ENCODE results near the gene TYSND1. TPM values are rescaled to one million over a fixed set of nuclear protein-coding genes. Genes with fewer than 3 reads are reported as not detected.
"Not testable (repeated sequence)": the region's sequence is repeated elsewhere in the genome, so short reads cannot be mapped to it uniquely, and the experiment has no call there.

TYSND1 gene
- total RNA-seq, 1 experiment from 2014 or later: 78.2 TPM

DNA sequence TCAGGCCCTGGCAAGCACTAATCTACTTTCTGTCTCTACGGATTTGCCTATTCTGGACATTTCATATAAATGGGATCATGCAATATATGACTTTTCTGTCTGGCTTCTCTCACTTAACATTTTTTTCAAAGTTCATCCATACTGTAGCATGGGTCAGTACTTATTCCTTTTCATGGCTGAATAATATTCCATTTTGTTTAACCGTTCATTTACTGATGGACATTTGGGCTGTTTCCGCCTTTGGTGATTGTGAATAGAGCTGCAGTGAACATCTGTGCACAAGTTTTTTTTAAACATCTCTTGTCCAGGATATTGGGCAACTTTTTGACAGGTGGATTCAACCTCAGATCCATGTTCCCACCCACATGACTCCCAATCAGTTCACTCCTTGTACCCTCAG is 44.8 kb downstream of the TYSND1 start:
- Histone ChIP-seq H3K4me2 (ENCODE audit: low read length) (no peak overlapping the region), H3K79me2 (ENCODE audit: low read length) (no peaks in the 10 kb centered on the region), H3K27ac (ENCODE audit: low read length) (no peak overlapping the region), H3K9me3 (ENCODE audit: low read length) (no peaks in the 10 kb centered on the region), H3K4me3 (ENCODE audit: low read length) (no peak overlapping the region), H3K9me2 (replicated peaks; ENCODE audit: low read length) (no peaks in the 10 kb centered on the region), H3F3A (ENCODE audit: low read length, unreplicated experiment) (no peaks in the 10 kb centered on the region), H3K27me3 (ENCODE audit: low read length) (no peaks in the 10 kb centered on the region), H3K4me1 (ENCODE audit: insufficient read depth, low read length) (no peaks in the 10 kb centered on the region), H2AFZ (ENCODE audit: low read length) (no peak overlapping the region), H4K20me1 (ENCODE audit: low read length) (no peaks in the 10 kb centered on the region), H3K9ac (ENCODE audit: low read length) (no peak overlapping the region), H3K36me3 (ENCODE audit: low read depth, low read length) (peaks cover 18% of the 10 kb centered on the region)
- TF ChIP-seq EZH2 (IDR thresholded peaks at IDR 0.05; ENCODE audit: low read length, unreplicated experiment) (no peak), EZH2phosphoT487 (IDR thresholded peaks at IDR 0.05; ENCODE audit: borderline replicate concordance, low read length) (no peak)
- TF ChIP-seq, protein P1, sequence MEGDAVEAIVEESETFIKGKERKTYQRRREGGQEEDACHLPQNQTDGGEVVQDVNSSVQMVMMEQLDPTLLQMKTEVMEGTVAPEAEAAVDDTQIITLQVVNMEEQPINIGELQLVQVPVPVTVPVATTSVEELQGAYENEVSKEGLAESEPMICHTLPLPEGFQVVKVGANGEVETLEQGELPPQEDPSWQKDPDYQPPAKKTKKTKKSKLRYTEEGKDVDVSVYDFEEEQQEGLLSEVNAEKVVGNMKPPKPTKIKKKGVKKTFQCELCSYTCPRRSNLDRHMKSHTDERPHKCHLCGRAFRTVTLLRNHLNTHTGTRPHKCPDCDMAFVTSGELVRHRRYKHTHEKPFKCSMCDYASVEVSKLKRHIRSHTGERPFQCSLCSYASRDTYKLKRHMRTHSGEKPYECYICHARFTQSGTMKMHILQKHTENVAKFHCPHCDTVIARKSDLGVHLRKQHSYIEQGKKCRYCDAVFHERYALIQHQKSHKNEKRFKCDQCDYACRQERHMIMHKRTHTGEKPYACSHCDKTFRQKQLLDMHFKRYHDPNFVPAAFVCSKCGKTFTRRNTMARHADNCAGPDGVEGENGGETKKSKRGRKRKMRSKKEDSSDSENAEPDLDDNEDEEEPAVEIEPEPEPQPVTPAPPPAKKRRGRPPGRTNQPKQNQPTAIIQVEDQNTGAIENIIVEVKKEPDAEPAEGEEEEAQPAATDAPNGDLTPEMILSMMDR (conservative IDR thresholded peaks at IDR 0.05; ENCODE audit: low read depth, low read length): no peak
- intact Hi-C loops (cut with micrococcal nuclease): no loop called here
- BruUV-seq (replicated peaks): no TSS peak
- CTCF ChIA-PET: no interaction called here
- ATAC-seq (no peak), DNase-seq (no peak)
- POLR2A ChIA-PET (ENCODE audit: unreplicated experiment): no interaction called here

DNA sequence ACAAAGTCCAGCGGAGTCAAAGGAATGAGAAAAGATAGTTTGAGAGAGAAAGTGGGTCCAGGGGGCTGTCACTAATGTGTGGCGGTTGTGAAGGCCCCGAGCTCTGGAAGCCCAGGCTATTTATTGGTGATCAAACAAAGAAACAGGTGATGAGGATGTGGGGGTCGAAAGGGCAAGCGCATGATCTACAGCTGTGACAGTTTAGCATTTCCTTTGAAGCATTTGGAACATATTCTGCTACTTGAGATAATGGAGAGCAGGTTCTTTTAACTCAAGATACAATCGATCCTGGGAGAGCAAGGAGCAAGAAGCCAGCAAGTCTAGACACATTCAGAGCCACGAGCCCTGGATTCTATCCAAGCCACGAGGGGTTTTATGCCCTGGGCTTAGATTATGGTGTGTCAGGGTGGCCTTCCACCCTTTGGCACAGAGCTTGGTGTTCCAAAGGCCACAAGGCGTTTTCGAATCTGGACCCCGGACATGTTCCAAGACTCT is 45.4 kb downstream of the TYSND1 start:
- CTCF ChIA-PET: not testable (repeated sequence)
- peaks cover 18% of the 10 kb centered on the region for H3K36me3 ChIP-seq (ENCODE audit: low read depth, low read length)

DNA sequence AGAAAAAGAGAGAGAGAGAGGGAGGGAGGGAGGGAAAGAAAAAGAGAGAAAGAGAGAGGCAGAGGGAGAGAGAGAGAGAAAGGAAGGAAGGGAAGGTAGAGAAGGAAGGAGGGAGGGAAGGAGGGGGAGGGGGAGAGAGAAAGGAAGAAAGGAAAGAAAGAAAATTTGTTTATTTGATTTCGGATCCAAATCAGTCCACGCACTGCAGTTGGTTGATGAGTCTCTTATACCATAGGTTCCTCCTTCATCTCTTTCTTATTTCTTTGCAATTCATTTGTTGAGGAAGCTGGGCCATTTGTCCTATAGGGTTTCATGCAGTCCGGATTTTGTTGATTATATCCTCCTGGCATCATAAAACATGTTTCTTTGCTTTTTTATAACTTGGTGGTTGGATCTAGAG is 48.2 kb downstream of the TYSND1 start:
- ATAC-seq: no peak
- CTCF ChIA-PET: no interaction called here
- DNase-seq: no peak
- H2AFZ ChIP-seq (ENCODE audit: low read length): no peak overlapping the region
- no peaks in the 10 kb centered on the region for H3F3A ChIP-seq (ENCODE audit: low read length, unreplicated experiment)
- POLR2A ChIA-PET (ENCODE audit: unreplicated experiment): no interaction called here
- H3K4me1 ChIP-seq (ENCODE audit: insufficient read depth, low read length): no peaks in the 10 kb centered on the region
- H3K27ac ChIP-seq (ENCODE audit: low read length): no peak overlapping the region
- peaks cover 22% of the 10 kb centered on the region for H3K36me3 ChIP-seq (ENCODE audit: low read depth, low read length)
- TF ChIP-seq, protein P1 (conservative IDR thresholded peaks at IDR 0.05; ENCODE audit: low read depth, low read length): no peak
- TF ChIP-seq EZH2 (IDR thresholded peaks at IDR 0.05; ENCODE audit: low read length, unreplicated experiment): no peak
- TF ChIP-seq EZH2phosphoT487 (IDR thresholded peaks at IDR 0.05; ENCODE audit: borderline replicate concordance, low read length): no peak
- no peak overlapping the region for H3K4me3 ChIP-seq (ENCODE audit: low read length)
- no peaks in the 10 kb centered on the region for H3K9me3 ChIP-seq (ENCODE audit: low read length)
- no peak overlapping the region for H3K4me2 ChIP-seq (ENCODE audit: low read length)
- BruUV-seq (replicated peaks): no TSS peak
- no peaks in the 10 kb centered on the region for H3K27me3 ChIP-seq (ENCODE audit: low read length)
- H3K9me2 ChIP-seq (replicated peaks; ENCODE audit: low read length): no peaks in the 10 kb centered on the region
- H4K20me1 ChIP-seq (ENCODE audit: low read length): no peaks in the 10 kb centered on the region
- intact Hi-C loops (cut with micrococcal nuclease): no loop called here
- H3K9ac ChIP-seq (ENCODE audit: low read length): no peak overlapping the region
- H3K79me2 ChIP-seq (ENCODE audit: low read length): no peaks in the 10 kb centered on the region

More for the DNA sequence above, 45.4 kb downstream of the TYSND1 start:
- H3K4me1 ChIP-seq (ENCODE audit: insufficient read depth, low read length); BruUV-seq (replicated peaks); H3K9ac ChIP-seq (ENCODE audit: low read length); POLR2A ChIA-PET (ENCODE audit: unreplicated experiment); ATAC-seq; H3K9me2 ChIP-seq (replicated peaks; ENCODE audit: low read length); H2AFZ ChIP-seq (ENCODE audit: low read length); H4K20me1 ChIP-seq (ENCODE audit: low read length); H3K79me2 ChIP-seq (ENCODE audit: low read length); H3F3A ChIP-seq (ENCODE audit: low read length, unreplicated experiment); H3K4me2 ChIP-seq (ENCODE audit: low read length); H3K27me3 ChIP-seq (ENCODE audit: low read length); H3K9me3 ChIP-seq (ENCODE audit: low read length); H3K4me3 ChIP-seq (ENCODE audit: low read length); DNase-seq; H3K27ac ChIP-seq (ENCODE audit: low read length); intact Hi-C loops (cut with micrococcal nuclease): not testable (repeated sequence)

Measured in PC-3 (cell line).